AG09319 (cell line): ENCODE measurements around the gene RNF8.
"Not testable (repeated sequence)": the region's sequence is repeated elsewhere in the genome, so short reads cannot be mapped to it uniquely, and the experiment has no call there.

ENCODE experiments used
- DNase-seq: peaks from one replicate; pipeline ENCODE4 v3.0.0-alpha.2; 2010; ENCODE audit warnings: low read depth; ENCODE audit errors: extremely low read depth
- TF ChIP-seq, protein P1 (sequence below): IDR thresholded peaks from 2 replicates; pipeline ENCODE4 v1.5.1; 2011; ENCODE audit warnings: low read depth, mild to moderate bottlenecking, inconsistent platforms, low read length, moderate library complexity

The RNF8 gene

DNA sequence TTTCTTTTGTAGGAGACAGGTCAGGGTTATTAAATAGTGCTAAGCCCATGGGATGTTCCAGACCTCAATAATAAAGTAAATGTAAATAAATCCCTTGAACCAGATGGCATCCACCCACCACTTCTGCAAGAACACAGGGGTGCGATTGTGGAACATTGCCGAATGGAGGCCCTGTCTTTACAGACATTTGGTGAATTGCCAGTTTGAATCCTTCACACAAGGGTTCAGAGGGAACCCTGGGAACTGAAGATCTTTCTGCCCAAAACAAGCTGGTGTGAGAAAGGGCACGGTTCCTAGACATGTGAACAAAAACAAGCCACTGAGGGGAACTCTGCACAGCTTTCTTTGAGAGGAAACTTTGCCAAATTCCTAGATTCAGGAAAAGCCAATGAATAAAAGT, 30.2 kb upstream of the RNF8 start:
- DNase-seq = no peak
- TF ChIP-seq, protein P1, sequence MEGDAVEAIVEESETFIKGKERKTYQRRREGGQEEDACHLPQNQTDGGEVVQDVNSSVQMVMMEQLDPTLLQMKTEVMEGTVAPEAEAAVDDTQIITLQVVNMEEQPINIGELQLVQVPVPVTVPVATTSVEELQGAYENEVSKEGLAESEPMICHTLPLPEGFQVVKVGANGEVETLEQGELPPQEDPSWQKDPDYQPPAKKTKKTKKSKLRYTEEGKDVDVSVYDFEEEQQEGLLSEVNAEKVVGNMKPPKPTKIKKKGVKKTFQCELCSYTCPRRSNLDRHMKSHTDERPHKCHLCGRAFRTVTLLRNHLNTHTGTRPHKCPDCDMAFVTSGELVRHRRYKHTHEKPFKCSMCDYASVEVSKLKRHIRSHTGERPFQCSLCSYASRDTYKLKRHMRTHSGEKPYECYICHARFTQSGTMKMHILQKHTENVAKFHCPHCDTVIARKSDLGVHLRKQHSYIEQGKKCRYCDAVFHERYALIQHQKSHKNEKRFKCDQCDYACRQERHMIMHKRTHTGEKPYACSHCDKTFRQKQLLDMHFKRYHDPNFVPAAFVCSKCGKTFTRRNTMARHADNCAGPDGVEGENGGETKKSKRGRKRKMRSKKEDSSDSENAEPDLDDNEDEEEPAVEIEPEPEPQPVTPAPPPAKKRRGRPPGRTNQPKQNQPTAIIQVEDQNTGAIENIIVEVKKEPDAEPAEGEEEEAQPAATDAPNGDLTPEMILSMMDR = no peak

DNA sequence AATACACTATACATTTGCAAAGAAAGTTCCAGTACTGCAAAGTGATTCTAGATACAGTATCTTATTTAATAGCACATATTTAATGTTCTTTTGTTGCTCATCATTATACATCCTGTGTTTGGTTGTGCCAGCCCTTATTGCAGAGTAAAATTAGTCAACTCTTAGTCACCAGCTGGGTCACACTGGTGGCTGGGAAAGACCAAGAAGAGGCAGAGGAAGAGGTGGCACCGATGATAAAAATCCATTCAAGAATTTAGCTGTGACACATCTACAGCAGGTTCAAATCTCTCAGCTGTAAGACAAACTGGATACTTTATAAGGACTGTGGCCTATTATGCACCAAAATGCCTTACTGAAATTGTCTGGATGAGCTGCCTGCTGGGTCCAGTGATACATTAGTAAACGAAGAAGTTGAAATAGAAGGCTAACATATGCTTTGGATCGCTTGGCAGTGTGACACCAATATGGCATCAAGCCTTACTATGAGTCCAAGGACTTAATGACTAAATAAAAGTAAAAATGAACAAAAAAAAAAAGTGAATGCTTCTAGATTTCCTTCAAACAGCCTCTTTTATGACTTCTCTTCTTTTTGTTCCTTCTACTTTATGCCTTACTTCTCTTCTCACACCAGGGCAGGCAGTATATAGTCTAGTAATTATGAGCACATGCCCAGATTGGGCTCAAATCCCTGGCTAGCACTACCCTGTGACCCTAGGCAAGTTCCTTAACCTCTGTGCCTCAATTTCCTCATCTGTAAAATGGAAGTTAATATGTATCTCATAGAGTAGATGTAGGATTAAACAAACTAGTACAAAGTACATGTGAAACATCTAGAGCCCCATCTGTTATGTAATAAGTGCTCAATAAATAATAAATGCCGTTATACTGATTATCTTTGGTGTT, 29.4 kb upstream of the RNF8 start:
- TF ChIP-seq, protein P1 = no peak
- no peak for DNase-seq

DNA sequence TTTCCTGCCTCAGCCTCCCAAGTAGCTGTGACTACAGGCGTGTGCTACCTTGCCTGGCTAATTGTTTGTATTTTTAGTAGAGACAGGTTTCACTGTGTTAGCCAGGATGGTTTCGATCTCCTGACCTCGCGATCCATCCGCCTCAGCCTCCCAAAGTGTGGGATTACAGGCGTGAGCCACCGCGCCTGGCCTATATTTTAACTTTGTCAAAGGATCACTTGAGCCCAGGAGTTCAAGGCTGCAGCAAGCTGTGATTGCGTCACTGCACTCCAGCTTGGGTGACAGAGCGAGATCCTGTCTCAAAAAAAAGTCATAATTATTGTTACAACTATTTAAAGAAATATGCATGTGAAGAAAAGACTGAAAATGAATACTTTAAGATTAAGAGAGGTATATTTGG, 23.4 kb upstream of the RNF8 start:
- DNase-seq = not testable (repeated sequence)

DNA sequence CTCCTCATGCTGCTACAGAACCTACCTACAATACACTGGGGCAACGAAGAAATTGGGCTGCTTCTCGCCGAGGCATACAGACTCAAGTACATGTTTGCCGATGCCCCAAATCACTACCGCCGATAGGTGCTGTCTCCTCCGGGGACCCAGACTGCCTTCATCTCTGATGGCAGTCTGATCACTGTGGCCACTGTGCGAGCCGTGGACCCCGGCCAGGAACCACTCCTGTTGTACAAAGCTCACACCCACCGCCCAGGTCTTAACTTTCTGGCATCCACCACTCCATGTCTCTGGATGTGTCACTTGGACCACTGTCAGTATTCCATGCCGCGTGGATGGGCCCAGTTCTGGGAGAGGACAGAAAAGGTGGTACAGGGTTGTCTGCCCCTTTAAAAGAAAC, 22.7 kb upstream of the RNF8 start:
- DNase-seq = no peak
- TF ChIP-seq, protein P1 = no peak

DNA sequence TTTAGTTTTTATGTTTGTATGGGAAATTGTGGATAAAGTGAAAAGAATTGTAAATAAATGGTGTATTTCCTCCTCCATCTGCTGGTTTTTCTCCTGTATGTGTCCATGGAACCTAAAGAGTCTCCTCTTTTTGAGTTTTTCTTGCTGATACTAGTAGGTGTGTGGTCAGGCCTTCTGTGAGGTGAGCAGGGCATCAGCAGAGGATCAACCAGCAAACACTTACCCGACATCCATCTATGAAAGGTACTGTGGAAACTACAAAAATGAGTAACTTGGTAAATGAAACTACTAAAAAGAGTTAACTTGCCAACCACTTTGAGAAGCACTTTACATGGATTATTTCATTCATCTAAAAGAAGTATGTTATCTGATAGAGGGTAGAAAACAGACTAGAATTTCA, 20.9 kb upstream of the RNF8 start:
- TF ChIP-seq, protein P1 = no peak
- DNase-seq = no peak

DNA sequence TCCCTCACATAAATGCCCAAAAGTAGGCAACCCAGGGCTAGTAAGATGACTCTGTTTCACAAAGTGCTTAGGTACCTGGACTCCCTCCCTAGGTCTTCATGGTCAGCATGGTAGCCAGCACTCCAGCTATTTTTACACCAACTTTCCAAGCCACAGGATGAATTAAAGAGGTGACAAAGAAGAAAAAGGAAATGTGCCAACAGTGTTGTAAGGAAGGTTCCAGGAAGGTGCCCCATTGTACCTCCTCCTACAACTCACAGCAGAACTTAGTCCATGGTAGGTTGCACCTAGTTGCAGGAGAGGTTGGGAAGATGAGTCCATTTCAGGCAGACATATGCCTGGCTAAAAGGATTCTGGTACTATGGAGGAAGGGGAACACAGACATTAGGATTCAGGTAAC, 19.7 kb upstream of the RNF8 start:
- TF ChIP-seq, protein P1 = no peak
- DNase-seq = no peak

DNA sequence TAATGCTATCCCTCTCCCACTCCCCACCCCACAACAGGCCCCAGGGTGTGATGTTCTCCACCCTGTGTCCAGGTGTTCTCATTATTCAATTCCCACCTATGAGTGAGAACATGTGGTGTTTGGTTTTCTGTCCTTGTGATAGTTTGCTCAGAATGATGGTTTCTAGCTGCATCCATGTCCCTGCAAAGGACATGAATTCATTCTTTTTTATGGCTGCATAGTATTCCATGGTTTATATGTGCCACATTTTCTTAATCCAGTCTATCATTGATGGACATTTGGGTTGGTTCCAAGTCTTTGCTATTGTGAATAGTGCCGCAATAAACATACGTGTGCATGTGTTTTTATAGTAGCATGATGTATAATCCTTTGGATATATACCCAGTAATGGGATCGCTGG, 15.5 kb upstream of the RNF8 start:
- not testable (repeated sequence) for DNase-seq

DNA sequence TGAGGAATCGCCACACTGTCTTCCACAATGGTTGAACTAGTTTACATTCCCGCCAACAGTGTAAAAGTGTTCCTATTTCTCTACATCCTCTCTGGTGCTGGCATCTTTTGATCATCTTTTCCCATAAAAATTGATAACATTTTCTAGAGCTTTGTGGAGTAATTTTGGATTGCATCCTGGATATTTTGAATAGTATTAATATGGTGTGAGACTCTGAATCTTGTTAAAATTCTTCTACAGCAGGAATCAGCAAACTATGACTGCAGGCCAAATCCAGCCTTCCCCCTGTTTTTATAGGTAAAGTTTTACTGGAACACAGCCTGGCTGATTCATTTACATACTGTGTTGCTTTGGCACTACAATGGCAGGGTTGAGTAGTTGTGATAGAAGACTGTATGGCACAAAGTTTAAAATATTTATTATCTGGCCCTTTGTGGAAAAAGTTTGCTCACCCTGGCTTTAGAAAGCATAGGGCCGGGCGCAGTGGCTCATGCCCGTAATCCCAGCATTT, 15.0 kb upstream of the RNF8 start:
- no peak for DNase-seq
- TF ChIP-seq, protein P1 = no peak
